Gastrocnemius medialis (tissue), 4 donors: ENCODE results near the gene DMRT1.

Source experiments
- POLR2A ChIP-seq, 2 donors: fragments of 450-650 bp; IDR thresholded peaks; one replicate each; pipeline ENCODE4 v1.6.1; 2017; ENCODE audit warnings: antibody characterized with exemption in 2 of 2, mild to moderate bottlenecking in 2 of 2, moderate library complexity in 2 of 2
- TF ChIP-seq, protein P1 (sequence below), 5 experiments: fragments of 450-650 bp in 3 of 5; fragments of 200-600 bp in 2 of 5; sonication (generic) in 2 of 5; IDR thresholded peaks in 4 of 5; conservative IDR thresholded peaks in 1 of 5; 1 replicate in 4 of 5; 2 replicates in 1 of 5; pipeline ENCODE4 v1.5.1; 2016 to 2019; ENCODE audit warnings: antibody characterized with exemption in 5 of 5, mild to moderate bottlenecking in 3 of 5, moderate library complexity in 3 of 5

DNA sequence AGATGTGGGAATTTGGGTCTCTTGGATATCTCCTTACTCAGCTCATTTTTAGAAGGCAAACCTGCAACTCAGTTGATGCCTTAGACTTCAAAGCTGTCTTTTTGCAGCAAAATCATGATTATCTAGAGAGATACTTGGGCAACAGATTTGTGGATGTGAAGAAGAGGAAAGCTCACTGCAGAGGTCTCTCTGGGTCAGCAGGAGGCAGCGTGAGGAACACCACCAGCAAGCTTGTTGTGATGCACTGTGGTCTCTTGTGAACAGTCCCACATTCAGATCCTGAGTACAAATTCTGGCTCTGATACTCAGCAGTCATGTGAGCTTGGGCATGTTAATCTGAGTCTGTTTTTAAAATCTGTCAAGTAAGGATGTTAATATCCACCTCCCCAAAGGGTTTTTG is 108.6 kb downstream of the DMRT1 start:
- TF ChIP-seq, protein P1, sequence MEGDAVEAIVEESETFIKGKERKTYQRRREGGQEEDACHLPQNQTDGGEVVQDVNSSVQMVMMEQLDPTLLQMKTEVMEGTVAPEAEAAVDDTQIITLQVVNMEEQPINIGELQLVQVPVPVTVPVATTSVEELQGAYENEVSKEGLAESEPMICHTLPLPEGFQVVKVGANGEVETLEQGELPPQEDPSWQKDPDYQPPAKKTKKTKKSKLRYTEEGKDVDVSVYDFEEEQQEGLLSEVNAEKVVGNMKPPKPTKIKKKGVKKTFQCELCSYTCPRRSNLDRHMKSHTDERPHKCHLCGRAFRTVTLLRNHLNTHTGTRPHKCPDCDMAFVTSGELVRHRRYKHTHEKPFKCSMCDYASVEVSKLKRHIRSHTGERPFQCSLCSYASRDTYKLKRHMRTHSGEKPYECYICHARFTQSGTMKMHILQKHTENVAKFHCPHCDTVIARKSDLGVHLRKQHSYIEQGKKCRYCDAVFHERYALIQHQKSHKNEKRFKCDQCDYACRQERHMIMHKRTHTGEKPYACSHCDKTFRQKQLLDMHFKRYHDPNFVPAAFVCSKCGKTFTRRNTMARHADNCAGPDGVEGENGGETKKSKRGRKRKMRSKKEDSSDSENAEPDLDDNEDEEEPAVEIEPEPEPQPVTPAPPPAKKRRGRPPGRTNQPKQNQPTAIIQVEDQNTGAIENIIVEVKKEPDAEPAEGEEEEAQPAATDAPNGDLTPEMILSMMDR (IDR thresholded peaks at IDR 0.05 in 4 of 5, conservative IDR thresholded peaks at IDR 0.05 in 1 of 5): no peak
- no peak for TF ChIP-seq POLR2A (IDR thresholded peaks at IDR 0.05)
